ENCODE measurements around the gene NIPAL3.
"Not testable (repeated sequence)": the region's sequence is repeated elsewhere in the genome, so short reads cannot be mapped to it uniquely, and the experiment has no call there.

The NIPAL3 gene

DNA sequence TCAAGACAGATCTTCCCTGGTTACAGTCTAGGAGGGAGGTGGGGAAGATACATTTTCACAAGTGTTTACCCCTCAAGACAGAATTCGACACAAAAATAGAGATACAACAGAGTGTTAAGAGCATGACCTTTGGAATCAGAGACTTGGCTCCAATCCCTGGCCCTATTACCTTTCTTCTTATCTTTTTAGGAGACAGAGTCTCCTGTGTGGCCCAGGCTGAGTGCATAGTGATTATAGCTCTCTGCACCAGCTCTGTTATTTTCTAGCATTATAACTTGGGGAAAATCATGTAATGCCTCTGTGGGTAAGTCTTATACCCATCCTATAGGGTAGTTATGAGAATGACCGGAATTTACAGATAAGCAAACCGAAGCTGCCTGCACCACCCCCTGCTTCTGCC, 9.8 kb downstream of the NIPAL3 start:
- DNase-seq: no peak

DNA sequence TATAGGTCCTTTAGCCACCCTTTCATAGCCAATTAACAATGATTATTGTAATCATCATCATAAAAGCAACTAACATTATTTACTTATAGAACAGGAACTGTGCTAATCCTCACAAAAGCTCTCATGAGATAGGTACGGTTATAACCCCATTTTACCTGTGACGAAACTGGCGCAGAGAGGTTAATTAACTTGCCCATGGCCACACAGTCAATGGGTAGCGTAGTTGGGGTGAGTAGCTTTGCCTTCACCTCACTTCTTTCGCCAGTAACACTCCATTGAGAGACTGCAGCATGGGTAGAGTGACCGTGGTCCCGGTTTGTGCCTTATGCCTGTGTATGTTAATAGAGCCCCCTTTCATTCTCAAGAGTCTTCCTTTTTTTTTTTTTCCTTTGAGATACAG, 10.3 kb downstream of the NIPAL3 start:
- DNase-seq: no peak

DNA sequence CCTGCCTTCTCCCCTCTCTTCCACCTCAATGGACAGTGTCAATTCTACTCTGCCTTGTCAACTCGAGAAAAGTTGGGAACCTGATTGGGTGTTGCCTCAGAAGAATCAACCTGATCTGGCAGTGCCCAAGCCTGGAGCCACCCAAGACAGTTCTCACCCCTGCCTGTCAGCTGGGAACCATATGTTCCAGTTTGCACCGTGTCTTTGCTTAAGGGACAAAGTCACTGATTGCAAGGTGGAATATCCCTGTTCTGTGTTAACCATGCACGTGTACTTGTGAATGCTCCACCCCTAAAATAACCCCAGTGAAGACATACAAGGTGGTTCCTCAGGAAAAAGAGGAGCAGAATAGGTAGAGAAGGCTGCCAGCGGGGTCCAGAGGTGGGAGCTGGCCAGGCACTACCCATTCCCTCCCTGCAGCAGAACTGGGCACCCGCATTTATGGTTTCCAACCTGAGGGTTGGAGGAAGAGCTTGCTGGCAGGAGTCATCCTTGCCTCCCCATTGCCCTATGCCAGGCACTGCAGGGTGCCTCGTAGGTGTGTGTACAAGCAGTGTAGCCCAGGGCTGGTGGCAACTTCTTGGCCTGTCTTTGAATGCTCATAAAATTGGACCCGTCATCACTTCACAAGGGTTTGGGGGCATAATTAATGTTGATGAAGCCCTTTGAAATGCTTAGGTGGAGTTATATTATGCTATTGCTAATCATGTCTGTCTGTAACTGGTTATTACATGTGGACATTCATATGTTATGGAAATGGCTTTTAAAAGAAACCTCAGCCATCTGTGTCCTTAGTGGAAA, 11.3 kb downstream of the NIPAL3 start:
- DNase-seq: no peak

DNA sequence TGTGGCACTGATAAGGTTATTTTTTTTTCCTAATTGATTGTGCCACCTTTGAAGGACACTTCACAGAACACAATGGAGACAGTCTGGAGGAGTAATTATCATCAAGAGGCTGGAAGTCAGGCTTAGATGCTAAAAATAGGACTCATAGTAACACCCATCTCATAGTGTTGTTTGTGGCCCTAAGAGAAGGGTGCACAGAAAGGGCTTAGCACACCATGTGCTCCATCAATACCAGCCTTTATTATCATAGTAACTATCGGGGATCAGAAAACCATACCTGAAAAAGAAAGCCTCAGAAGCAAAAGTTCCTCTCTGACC, 11.9 kb downstream of the NIPAL3 start:
- DNase-seq: no peak

DNA sequence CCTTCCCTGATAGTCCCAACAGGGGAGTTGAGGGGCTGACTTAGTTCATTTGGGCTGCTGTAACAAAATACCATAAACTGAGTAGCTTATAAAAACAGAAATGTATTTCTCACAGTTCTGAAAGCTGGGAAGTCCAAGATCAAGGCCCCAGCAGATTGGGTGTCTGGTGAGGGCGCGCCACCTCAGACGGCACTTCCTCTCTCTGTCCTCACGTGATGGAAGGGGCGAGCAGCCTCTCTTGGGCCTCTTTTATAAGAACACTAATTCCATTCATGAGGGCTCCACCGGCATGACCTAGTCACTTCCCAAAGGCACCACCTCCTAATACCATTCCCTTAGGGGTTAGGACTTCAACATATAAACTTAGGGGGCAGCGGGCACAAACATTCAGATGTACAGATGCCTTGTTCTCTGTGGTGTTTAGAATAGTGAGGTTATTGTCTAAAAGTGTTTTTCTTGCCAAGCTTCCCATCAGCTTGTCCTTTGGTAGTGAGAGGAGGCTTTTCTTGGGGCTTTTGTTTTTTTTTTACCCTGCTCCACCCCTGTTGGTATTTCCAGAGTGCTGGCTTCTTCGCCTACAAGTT, 20.3 kb downstream of the NIPAL3 start:
- no peak for DNase-seq

DNA sequence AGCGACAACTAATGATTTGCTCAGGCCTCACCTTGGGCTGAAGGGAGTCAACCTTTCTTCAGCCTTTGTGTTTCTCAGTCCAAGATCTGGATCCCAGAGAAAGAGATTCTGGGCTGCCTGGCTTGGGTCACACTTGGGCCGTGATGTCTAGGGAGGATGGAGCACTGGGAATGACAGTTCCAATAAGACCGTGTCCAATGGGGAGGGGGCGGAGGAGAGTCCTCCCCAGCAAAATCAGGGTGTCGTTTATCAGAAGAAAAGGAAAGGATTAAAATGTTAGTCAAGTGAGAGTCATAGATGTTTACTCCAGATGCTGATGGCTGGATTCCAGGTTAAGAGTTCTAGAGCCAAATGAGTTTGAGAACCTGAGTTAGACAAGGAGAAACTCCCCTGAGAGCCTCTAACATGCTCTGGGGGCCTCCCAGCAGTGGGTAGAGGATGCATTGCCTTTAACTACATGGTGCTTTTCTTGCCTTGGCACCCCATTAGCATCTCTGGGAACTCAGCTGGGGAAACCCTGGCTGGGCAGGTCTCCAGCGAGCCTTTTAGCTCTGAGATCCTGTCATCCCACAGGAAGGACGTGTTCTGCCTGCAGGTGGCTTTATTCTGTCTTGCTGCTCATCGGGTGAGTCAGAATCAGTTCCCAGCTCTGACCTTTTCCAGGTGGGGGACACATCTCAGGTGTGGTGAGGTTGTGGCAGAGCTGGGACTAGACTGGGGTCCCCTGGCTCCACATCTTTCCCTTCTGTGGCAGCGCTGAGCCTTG, 22.2 kb downstream of the NIPAL3 start:
- no peak for DNase-seq

DNA sequence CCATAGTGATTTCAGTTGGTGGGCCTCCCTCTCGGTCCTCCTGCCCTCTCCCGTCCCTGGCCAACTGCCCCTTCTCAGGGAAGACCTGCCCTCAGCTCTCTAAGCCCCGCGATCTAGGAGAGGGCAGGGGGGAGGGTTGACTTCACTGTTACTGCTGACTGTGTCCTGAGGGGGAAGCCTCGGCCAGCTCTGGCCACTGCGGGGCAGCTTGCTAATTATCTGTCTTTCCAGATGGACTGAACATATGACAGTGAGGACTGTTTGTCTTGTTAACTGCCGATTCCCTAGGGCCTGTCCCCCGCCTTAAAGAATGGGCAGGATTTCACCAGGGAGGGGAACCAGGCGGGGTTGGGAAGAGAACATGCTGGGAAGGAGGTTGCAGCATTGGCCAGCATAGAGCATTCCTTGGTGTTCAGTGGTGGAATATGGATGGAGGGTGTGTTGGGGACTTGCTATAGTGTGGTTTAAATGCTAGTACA, 22.9 kb downstream of the NIPAL3 start:
- peak; percentile 56 for DNase-seq

DNA sequence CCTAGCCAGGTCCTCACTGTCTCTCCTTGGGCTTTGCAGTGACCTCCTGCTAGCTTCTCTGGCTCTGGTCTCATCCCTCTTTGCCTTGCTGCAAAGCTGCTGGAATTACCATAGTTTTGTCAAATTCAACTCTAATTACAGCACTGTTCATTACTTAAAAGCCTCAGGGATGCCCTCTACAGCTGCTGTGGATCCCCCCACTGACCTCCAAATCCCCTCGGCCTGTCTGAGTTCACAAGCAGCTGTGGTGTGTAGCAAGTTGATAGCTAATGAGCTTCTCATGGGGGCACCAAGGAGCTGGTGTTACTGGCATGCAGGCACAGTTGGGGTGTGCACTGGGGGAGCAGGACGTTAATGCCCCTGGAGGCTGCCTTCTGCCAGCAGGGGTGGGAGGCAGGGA, 24.8 kb downstream of the NIPAL3 start:
- DNase-seq: no peak

DNA sequence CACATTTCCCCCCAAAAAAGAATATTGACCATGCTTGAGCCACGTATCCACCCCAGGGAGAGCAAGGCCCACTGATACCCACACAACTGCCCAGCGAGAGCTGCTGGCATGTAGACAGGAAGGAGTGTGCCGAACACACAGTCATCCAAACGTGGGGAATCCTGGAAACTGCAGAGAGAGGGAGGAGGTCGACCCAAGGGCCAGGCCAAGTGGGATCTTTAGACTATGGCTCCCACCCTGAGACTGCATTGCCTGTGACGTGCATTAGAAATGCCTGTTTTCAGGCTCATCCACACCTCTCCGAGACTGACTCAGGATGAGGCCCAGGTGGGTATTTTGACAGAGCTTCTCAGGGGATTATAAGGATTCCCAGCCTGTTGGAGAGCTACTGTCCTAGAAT, 25.9 kb downstream of the NIPAL3 start:
- DNase-seq: no peak

DNA sequence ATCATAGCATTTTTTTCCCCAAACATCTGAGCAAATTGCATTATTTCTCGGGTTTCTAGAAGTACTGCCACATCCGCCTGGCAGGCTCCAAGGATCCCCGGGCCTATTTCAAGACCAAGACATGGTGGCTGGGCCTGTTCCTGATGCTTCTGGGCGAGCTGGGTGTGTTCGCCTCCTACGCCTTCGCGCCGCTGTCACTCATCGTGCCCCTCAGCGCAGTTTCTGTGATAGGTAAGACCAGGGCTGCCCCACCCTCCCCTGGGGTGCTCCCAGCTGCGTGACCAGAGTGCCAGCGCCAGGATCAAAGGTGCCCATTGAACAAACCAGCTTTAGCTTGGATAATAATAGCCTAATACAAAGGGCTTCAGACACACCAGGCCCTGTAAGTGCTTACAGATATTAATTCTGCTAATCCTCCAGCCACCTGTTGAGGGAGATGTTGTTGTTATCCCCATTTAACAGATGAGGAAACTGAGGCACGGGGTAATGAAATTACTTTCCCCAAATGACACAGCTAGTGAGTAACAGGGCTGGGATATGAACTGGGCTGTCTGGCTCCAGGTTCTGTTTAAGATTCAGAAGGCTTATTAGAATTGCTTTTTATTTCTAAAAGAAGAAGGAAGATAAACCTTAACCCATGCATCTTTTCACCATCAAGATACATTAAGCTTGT, 26.5 kb downstream of the NIPAL3 start:
- DNase-seq: no peak

DNA sequence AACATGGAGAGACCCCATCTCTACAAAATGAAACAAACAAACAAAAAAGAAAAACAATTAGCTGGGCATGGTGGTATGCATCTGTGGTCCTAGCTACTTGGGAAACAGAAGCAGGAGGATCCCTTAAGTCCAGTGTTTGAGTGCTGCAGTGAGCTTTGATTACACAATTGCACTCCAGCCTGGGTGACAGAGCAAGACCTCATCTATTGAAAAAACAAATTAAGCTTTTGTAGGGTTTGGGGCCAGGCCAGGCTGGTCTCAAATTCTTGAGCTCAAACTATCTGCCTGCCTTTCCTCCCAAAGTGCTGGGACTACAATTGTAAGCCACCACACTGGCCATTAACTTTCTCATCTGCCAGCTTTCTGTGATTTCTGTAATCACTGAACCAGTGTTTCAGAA, 27.2 kb downstream of the NIPAL3 start:
- DNase-seq: no peak

DNA sequence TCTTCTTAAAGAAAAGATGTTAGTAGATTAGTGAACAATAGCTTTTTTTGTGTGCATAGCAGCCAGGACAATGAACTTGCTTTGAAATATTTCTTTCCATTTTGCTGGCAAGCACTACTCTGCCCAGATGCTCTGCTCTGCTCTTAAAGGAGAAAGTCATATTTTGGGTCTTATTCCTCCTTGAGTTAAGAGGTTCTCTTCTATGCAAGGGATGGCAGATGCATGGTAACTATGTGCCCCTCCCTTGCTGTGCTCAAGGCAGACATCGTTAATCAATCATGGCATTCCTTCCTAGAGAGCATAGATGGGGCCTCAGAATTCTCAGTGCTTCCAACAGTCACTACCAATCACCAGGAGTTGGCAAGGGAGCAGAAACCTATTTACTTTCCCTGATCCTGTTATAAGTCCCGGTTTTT, 27.6 kb downstream of the NIPAL3 start:
- no peak for DNase-seq

DNA sequence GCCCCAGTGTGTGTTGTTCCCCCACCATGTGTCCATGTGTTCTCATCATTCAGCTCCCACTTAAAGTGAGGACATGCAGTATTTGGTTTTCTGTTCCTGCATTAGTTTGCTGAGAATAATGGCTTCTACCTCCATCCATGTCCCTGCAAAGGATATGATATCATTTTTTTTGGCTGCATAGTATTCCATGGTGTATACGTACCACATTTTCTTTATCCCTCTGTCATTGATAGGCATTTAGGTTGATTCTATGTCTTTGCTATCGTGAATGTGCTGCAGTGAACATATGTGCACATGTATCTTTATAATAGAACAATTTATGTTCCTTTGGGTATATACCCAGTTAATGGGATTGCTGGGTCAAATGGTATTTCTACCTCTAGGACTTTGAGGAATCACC, 30.8 kb downstream of the NIPAL3 start:
- DNase-seq: not testable (repeated sequence)

DNA sequence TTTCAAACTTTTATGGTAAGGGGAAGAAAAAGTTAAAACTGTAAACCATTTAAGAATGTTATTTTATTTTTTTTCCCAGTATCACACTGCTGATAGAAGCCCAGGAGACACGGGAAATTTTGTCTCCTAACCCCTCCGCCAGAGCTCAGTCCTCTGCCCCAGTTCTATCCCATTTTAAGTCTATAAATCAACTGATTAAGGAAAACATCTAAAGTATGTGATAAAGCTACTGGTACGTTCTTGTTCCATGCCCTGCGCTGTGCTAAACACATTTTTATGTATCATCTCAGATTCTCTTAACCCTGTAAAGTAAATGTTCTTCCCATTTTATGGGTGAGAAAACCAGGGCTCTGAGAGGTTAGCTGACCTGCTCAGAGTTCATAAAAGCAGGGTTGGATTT, 34.7 kb downstream of the NIPAL3 start:
- DNase-seq: no peak

DNA sequence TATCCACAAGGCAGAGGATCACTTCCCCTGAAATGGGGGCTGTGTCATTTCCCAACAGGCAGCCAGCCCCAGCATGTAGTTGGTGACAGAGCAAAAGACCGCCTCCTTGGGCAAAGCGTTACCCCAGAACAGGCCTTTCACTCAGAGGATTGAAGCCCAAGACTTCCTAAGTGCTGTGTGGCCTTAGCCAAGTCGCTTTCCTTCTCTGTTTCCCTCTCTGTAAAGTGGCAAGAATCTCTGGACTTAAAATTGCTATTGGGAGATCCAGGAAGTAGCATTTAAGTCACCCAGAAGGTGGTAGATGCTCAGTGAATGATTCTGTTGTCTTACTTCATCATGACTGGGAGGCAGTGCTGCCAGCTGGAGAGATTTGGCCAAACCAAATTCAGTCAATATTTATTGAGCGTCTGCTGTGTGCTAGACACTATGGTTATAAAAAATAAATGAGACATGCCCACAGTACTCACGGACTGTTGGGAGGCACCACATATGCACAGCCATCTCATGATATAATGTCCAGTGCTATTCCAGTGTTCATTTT, 35.3 kb downstream of the NIPAL3 start:
- DNase-seq: no peak

DNA sequence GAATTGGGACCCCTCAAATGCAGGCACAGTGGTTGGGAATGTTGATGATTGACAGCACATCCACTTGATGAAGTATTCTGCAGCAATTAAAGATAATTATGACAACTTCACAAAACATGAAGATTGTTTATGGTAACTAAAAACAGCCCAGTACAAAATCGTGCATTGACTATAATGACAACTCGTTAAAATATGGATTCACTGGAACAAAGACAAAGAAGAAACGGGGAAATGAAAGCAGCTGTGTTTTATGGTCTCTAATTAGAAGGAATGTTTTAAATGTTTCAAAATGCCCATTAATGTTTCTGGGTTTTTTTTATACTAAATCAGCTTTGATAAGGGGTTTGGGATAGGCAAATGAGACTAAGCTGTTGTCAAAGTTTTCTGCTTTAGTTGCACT, 36.1 kb downstream of the NIPAL3 start:
- DNase-seq: no peak

DNA sequence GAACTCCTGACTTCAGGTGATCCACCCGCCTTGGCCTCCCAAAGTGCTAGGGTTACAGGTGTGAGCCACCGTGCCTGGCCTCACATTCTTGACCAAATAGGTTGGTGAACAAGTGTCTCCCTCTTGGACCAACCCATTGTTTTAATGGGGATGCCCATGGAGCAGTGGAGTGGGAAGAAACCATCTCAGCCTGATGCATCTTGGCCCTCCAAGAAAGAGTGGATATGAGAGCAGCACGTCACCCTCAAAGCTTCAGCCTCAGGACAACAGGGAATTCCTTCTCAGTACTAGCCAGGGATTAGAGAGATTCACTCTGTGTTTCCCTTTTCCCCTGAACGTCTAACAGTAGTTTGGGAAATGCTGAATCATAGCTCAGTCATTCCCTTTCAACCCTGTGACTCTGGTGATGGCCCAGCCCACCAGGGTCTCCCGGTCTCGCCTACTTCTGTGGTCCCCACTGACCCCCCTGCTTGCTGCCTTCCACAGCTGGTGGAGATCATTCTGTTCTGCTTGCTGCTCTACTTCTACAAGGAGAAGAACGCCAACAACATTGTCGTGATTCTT, 37.4 kb downstream of the NIPAL3 start:
- no peak for DNase-seq

DNA sequence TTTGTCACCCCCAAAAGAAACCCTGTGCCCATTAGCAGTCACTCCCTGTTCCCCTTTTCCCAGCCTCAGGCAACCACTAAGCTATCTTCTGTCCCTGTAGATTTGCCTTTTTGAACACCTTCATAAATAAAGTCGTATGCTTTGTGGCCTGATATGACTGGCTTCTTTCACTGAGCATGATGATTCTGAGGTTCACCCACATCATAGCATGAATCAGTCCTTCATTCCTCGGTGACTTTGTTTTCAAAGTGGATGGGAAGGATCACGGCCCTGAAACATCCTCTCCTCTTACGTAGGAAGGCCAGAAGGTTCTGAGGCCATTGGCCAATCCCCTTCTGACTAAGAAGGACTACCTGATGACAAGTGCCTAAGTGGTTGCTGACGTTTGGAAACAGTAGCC, 39.1 kb downstream of the NIPAL3 start:
- no peak for DNase-seq

DNA sequence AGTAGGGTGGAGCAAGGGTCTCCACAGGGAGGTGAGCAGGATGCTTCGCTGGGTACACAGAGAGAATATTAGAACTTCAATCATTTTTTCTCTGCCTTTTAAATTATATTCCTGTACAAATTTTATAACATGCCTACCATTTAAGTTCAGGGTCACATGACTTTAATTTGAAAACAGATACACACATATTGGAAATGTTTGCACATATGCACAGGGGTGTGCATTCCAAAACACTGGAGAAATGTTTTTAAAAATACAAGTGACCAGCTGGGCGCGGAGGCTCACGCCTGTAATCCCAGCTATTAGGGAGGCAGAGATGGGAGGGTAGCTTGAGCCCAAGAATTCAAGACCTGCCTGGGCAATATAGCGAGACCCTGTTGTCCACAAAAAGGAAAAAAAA, 39.7 kb downstream of the NIPAL3 start:
- no peak for DNase-seq

DNA sequence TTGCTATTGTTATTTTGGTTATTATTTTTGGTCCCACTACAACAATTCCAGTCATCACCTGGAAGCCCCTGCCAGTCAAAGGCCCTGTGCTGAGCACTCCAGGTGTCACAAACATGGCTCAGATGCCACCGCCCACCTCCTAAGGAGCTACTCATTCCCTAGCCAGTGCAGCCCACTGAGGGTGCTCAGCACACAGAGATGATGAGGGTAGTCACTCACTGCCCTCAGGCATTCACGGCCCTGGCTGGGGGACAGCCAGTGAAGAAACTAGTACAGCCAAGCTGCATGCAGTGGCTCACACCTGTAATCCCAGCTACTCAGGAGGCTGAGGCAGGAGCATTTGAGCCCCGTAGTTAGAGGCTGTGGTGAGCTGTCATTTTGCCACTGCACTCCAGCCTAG, 42.3 kb downstream of the NIPAL3 start:
- DNase-seq: no peak

DNA sequence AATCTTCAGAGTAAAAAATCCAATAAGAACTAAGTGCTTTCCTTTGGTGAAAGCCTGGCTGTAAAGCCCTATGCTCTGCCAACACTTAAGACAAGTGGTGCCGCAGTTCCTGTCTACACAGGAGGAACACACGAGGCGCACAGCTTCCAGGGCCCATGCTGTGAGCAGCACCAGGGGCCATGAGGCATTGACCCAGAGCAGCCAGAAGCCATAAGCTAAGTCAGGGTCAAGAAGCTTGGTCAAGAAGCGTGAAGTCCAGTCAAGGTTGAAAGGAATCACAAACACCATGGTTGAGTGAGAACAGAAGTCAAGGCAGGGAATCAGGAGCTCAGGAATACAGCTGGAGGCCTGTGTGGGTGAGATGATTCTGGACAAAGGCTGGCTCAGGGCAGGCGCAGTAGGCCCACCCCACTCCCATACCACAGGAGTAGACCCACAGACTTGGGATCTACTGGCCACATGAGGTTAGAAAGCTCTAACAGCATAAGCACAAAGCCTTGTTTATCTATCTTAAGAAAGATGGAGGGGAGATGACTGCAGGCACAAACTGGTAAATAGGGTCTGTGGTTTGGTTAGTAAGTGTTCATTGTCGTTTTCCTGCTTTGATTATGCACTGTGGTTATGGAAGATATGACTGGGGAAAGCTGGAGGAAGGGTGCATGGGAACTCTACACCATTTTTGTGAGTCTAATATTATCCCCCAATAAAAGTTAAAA, 44.1 kb downstream of the NIPAL3 start:
- no peak for DNase-seq

DNA sequence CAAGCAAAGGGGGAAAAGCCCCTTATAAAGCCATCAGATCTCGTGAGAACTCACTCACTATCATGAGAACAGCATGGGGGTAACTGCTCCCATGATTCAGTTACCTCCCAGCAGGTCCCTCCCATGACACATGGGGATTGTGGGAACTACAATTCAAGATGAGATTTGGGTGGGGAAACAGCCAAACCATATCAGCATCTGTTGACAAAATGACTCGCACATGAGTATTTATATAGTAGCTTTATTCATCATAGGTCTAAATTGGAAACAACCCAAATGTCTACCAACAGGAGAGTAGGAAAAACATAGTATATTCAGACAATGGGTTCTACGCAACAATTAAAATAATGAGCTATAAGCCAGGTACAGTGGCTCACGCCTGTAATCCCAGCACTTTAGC, 46.5 kb downstream of the NIPAL3 start:
- not testable (repeated sequence) for DNase-seq
